Neural cell (in vitro differentiated cells): ENCODE measurements around the gene DAPP1.

Experiments used
- MXI1 ChIP-seq: fragments of 450-650 bp; conservative IDR thresholded peaks from 2 replicates; pipeline ENCODE4 v1.6.1; 2014; ENCODE audit warnings: antibody characterized with exemption, mild to moderate bottlenecking; ENCODE audit not compliant: poor library complexity, severe bottlenecking
- RAD21 ChIP-seq: fragments of 450-650 bp; conservative IDR thresholded peaks from 2 replicates; pipeline ENCODE4 v1.6.1; 2014; ENCODE audit warnings: antibody characterized with exemption, mild to moderate bottlenecking, moderate library complexity
- REST ChIP-seq: IDR thresholded peaks from 2 replicates; pipeline ENCODE4 v1.6.1; 2012; ENCODE audit warnings: borderline replicate concordance
- TF ChIP-seq, protein P1 (sequence below): fragments of 450-650 bp; IDR thresholded peaks from 2 replicates; pipeline ENCODE4 v1.5.1; 2014; ENCODE audit warnings: antibody characterized with exemption, mild to moderate bottlenecking, moderate library complexity; ENCODE audit not compliant: poor library complexity, severe bottlenecking

GRCh38 chr4:99827454-99827853, 10.8 kb downstream of the DAPP1 start:
- TF ChIP-seq REST (no peak), RAD21 (no peak), MXI1 (no peak)
- TF ChIP-seq, protein P1, sequence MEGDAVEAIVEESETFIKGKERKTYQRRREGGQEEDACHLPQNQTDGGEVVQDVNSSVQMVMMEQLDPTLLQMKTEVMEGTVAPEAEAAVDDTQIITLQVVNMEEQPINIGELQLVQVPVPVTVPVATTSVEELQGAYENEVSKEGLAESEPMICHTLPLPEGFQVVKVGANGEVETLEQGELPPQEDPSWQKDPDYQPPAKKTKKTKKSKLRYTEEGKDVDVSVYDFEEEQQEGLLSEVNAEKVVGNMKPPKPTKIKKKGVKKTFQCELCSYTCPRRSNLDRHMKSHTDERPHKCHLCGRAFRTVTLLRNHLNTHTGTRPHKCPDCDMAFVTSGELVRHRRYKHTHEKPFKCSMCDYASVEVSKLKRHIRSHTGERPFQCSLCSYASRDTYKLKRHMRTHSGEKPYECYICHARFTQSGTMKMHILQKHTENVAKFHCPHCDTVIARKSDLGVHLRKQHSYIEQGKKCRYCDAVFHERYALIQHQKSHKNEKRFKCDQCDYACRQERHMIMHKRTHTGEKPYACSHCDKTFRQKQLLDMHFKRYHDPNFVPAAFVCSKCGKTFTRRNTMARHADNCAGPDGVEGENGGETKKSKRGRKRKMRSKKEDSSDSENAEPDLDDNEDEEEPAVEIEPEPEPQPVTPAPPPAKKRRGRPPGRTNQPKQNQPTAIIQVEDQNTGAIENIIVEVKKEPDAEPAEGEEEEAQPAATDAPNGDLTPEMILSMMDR, result no peak
